Fibroblast of lung (primary cell): ENCODE results near the gene ONECUT3. TPM values are rescaled to one million over a fixed set of nuclear protein-coding genes. Genes with fewer than 3 reads are reported as not detected.
A peak's percentile ranks its signal among the peaks of the same experiment; 100 is the strongest.

Experiments used
- DNase-seq, 2 donors: peaks; one replicate each; pipeline versions ENCODE4 v3.0.0 to v3.0.0-alpha.2; 2010; ENCODE audit warnings: low read depth in 2 of 2
- H2AFZ ChIP-seq: 2 replicates; pipeline ENCODE4 v1.5.1; 2012; ENCODE audit warnings: low read length, control low read depth, inconsistent platforms
- H3K27ac ChIP-seq: 2 replicates; pipeline ENCODE4 v1.5.1; 2011; ENCODE audit warnings: low read length, control low read depth; ENCODE audit not compliant: insufficient read depth
- H3K27me3 ChIP-seq: 2 replicates; pipeline ENCODE4 v1.5.1; 2011; ENCODE audit warnings: mild to moderate bottlenecking, low read length; ENCODE audit not compliant: control insufficient read depth, insufficient read depth
- H3K36me3 ChIP-seq: 2 replicates; pipeline ENCODE4 v1.5.1; 2011; ENCODE audit warnings: low read length; ENCODE audit not compliant: control insufficient read depth, insufficient read depth
- H3K4me1 ChIP-seq: 2 replicates; pipeline ENCODE4 v1.5.1; 2011; ENCODE audit warnings: low read length; ENCODE audit not compliant: control insufficient read depth, insufficient read depth; ENCODE audit errors: extremely low read depth
- H3K4me2 ChIP-seq: 2 replicates; pipeline ENCODE4 v1.5.1; 2011; ENCODE audit warnings: low read length, control low read depth; ENCODE audit not compliant: insufficient read depth; ENCODE audit errors: extremely low read depth
- H3K4me3 ChIP-seq, 4 experiments: fragments of 200-600 bp in 1 of 4; sonication (generic) in 1 of 4; replicated peaks in 1 of 4; 2 replicates each; pipeline ENCODE4 v1.5.1; 2011 to 2016; ENCODE audit warnings: low read length in 4 of 4, low read depth in 3 of 4, mild to moderate bottlenecking in 3 of 4, control low read depth in 2 of 4, inconsistent platforms in 1 of 4, mixed read lengths in 1 of 4; ENCODE audit not compliant: insufficient read depth in 1 of 4; ENCODE audit errors: control extremely low read depth in 1 of 4
- H3K79me2 ChIP-seq: 2 replicates; pipeline ENCODE4 v1.5.1; 2012; ENCODE audit warnings: mild to moderate bottlenecking, low read length, inconsistent platforms; ENCODE audit not compliant: control insufficient read depth, insufficient read depth
- H3K9ac ChIP-seq: 2 replicates; pipeline ENCODE4 v1.5.1; 2011; ENCODE audit warnings: mild to moderate bottlenecking, low read length, control low read depth; ENCODE audit not compliant: insufficient read depth
- H3K9me3 ChIP-seq: 2 replicates; pipeline ENCODE4 v1.5.1; 2012; ENCODE audit warnings: low read depth, low read length; ENCODE audit not compliant: control insufficient read depth, insufficient read depth
- H4K20me1 ChIP-seq: 2 replicates; pipeline ENCODE4 v1.5.1; 2011; ENCODE audit warnings: low read length; ENCODE audit not compliant: control insufficient read depth, insufficient read depth; ENCODE audit errors: extremely low read depth
- EZH2 ChIP-seq: IDR thresholded peaks from 2 replicates; pipeline ENCODE4 v1.5.1; 2012; ENCODE audit warnings: low read length, control low read depth, mild to moderate bottlenecking; ENCODE audit errors: missing control alignments
- polyA plus RNA-seq, 2 donors: library from polyadenylated mRNA; depleted of rRNA in 1 of 2; stranded (reverse) in 1 of 2; unstranded in 1 of 2; fragments of >200 nt; gene quantifications; 2 replicates each; pipeline ENCODE4 v1.2.1, GENCODE V29; 2011 to 2012; ENCODE audit warnings: missing spikeins in 1 of 2
- total RNA-seq: library from RNA; depleted of rRNA; stranded (reverse); fragments of >200 nt; gene quantifications from 2 replicates; pipeline ENCODE4 v1.2.1, GENCODE V29; 2014
- TF ChIP-seq, protein P1 (sequence below), 2 donors: IDR thresholded peaks in 1 of 2; conservative IDR thresholded peaks in 1 of 2; 1 replicate in 1 of 2; 2 replicates in 1 of 2; pipeline ENCODE4 v1.5.1; 2011 to 2012; ENCODE audit warnings: low read length in 2 of 2, control low read depth in 1 of 2, inconsistent platforms in 1 of 2, low read depth in 1 of 2, mild to moderate bottlenecking in 1 of 2

The ONECUT3 gene
- total and polyA plus RNA-seq, 2 donors (not counting 1 experiment from before 2014, with no cell fraction given), result not detected

DNA sequence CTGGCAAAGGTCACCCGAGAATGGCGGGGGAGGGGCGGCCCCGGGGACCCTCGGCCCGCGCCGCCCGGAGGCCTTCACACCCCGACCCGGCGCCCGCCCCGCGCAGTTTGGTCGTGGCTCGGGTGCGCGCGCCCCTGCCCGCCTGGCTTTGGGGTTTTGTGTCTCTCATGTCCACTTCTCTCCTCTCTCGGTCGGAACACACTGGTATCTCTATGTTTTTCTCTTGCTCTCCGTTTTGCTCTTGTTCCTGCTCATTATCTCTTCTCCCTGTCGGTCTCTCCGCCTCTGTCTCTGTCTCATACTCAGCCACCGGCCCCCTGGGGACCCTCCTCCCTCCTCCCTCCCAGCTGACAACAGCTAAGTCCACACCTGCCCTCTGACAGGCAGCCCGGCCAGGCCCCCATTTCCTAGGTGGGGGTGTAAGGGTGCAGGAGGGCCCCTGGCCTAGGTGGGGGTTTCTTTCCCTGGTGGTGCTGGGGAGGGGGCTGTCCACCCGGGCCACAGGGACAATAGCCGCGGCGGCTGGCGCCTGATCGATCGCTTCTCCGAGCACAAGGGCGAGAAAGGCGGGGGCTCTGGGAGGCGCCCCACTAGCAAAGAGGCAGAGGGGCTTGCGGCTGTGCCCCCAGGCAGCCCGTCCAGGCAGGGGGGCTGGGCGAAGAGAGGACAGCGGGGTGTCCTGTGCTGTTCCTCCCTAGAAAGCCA, 2.3 kb downstream of the ONECUT3 start:
- Histone ChIP-seq H3K4me1 (no peaks in the 10 kb centered on the region), H3K9me3 (no peaks in the 10 kb centered on the region), H4K20me1 (no peaks in the 10 kb centered on the region), H3K79me2 (no peaks in the 10 kb centered on the region), H3K27ac (no peak overlapping the region), H3K4me3 (no peak overlapping the region), H3K4me2 (no peak overlapping the region), H3K27me3 (peaks cover 68% of the 10 kb centered on the region), H3K36me3 (no peaks in the 10 kb centered on the region), H3K9ac (no peak overlapping the region), H2AFZ (no peak overlapping the region)
- TF ChIP-seq, protein P1, sequence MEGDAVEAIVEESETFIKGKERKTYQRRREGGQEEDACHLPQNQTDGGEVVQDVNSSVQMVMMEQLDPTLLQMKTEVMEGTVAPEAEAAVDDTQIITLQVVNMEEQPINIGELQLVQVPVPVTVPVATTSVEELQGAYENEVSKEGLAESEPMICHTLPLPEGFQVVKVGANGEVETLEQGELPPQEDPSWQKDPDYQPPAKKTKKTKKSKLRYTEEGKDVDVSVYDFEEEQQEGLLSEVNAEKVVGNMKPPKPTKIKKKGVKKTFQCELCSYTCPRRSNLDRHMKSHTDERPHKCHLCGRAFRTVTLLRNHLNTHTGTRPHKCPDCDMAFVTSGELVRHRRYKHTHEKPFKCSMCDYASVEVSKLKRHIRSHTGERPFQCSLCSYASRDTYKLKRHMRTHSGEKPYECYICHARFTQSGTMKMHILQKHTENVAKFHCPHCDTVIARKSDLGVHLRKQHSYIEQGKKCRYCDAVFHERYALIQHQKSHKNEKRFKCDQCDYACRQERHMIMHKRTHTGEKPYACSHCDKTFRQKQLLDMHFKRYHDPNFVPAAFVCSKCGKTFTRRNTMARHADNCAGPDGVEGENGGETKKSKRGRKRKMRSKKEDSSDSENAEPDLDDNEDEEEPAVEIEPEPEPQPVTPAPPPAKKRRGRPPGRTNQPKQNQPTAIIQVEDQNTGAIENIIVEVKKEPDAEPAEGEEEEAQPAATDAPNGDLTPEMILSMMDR (conservative IDR thresholded peaks at IDR 0.05 in 1 of 2, IDR thresholded peaks at IDR 0.05 in 1 of 2; ENCODE audit: low read depth in 1 of 2, low read length in 2 of 2), result no peak
- TF ChIP-seq EZH2, result peak; percentile 4
- DNase-seq, result no peak

DNA sequence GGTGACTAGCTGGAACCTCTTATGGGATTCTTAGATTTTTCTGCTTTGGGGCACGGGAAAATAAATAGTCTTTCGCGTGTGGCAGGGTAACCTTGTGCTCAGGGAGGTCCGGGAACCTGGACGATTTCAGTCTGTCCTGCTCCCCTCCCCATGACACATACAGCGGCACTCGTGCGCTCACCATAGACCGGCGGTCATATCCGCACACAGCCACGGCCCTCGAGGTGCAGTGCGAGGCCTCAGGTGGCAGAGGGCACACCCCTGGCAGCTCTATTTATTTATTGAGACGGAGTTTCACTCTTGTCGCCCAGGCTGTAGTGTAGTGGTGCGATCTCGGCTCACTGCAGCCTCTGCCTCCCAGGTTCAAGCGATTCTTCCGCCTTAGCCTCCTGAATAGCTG, 3.0 kb downstream of the ONECUT3 start:
- no peaks in the 10 kb centered on the region for H3K79me2 ChIP-seq
- H3K27me3 ChIP-seq, result peaks cover 66% of the 10 kb centered on the region
- no peak overlapping the region for H2AFZ ChIP-seq
- no peaks in the 10 kb centered on the region for H3K9me3 ChIP-seq
- no peak overlapping the region for H3K4me2 ChIP-seq
- H3K4me1 ChIP-seq, result no peaks in the 10 kb centered on the region
- TF ChIP-seq EZH2, result peak; percentile 85
- TF ChIP-seq, protein P1 (conservative IDR thresholded peaks at IDR 0.05 in 1 of 2, IDR thresholded peaks at IDR 0.05 in 1 of 2; ENCODE audit: low read depth in 1 of 2, low read length in 2 of 2), result no peak
- no peaks in the 10 kb centered on the region for H4K20me1 ChIP-seq
- no peak overlapping the region for H3K4me3 ChIP-seq
- no peak for DNase-seq
- H3K27ac ChIP-seq, result no peak overlapping the region
- no peak overlapping the region for H3K9ac ChIP-seq
- H3K36me3 ChIP-seq, result no peaks in the 10 kb centered on the region

DNA sequence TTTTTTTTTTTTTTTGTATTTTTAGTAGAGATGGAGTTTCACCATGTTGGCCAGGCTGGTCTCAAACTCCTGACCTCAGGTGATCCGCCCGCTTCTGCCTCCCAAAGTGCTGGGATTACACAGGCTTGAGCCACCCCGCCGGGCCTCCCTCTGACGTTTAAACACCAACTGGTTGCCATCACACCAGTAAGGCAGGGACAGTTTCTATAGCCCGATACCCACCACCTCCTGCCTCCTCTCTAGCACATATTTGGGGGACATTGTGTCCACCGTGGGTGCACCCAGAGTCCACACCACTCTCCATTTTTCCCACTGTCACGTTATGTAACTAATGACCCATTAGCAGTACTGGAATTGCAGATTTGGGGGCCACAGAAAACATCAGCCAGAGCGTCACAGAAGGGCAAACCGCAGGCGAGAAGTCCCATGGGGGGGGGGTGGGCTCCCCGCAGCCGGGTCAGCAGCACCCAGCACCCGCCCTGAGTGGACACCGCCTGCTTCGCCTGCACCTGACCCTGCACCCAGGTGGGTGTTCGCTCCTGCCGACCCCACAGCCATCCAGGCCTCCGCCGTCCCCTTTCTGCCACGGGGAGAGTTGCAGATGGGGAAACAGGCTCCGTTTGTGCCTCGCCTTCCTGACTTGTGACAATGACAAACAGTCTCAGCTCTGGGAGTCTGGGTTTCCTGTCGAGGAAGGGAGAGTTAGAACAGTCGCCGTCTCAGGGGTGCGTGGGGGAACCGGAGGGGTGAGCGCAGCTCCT, 3.6 kb downstream of the ONECUT3 start:
- no peaks in the 10 kb centered on the region for H3K9me3 ChIP-seq
- no peak overlapping the region for H3K4me2 ChIP-seq
- no peak for DNase-seq
- H3K4me3 ChIP-seq, result no peak overlapping the region
- no peaks in the 10 kb centered on the region for H3K36me3 ChIP-seq
- H3K4me1 ChIP-seq, result no peaks in the 10 kb centered on the region
- H2AFZ ChIP-seq, result no peak overlapping the region
- peak; percentile 91 for TF ChIP-seq EZH2
- TF ChIP-seq, protein P1 (conservative IDR thresholded peaks at IDR 0.05 in 1 of 2, IDR thresholded peaks at IDR 0.05 in 1 of 2; ENCODE audit: low read depth in 1 of 2, low read length in 2 of 2), result no peak
- H3K27me3 ChIP-seq, result peaks cover 64% of the 10 kb centered on the region
- no peaks in the 10 kb centered on the region for H4K20me1 ChIP-seq
- H3K27ac ChIP-seq, result no peak overlapping the region
- H3K79me2 ChIP-seq, result no peaks in the 10 kb centered on the region
- no peak overlapping the region for H3K9ac ChIP-seq
